GM23338 (cell line): ENCODE measurements around the gene C2CD5.

Experiments
- EZH2 ChIP-seq: fragments of 200-600 bp; sonication (generic); IDR thresholded peaks from one replicate; pipeline ENCODE4 v1.8.0; 2017; ENCODE audit warnings: antibody characterized with exemption, mild to moderate bottlenecking, low read depth; ENCODE audit not compliant: unreplicated experiment
- EZH2phosphoT487 ChIP-seq: fragments of 200-600 bp; sonication (generic); IDR thresholded peaks from one replicate; pipeline ENCODE4 v1.8.1; 2018; ENCODE audit warnings: antibody characterized with exemption; ENCODE audit not compliant: unreplicated experiment
- POLR2AphosphoS5 ChIP-seq: IDR thresholded peaks from 2 replicates; pipeline ENCODE4 v1.6.1; 2016; ENCODE audit warnings: antibody characterized with exemption, low read depth
- ZNF331 ChIP-seq: fragments of 250-450 bp; sonication (Bioruptor Pico); IDR thresholded peaks from 2 replicates; pipeline ENCODE4 v1.5.0; 2020; ENCODE audit warnings: low read depth, mild to moderate bottlenecking, moderate library complexity
- TF ChIP-seq, protein P1 (sequence below), 2 experiments: fragments of 200-600 bp in 1 of 2; sonication (generic) in 1 of 2; conservative IDR thresholded peaks; 2 replicates each; pipeline versions ENCODE4 v1.5.1 to v1.6.1; 2016 to 2017; ENCODE audit warnings: antibody characterized with exemption in 2 of 2, low read depth in 2 of 2, mild to moderate bottlenecking in 2 of 2, moderate library complexity in 1 of 2
- TF ChIP-seq, protein P2 (sequence below): IDR thresholded peaks from one replicate; pipeline ENCODE4 v1.6.1; 2018; ENCODE audit warnings: antibody characterized with exemption; ENCODE audit not compliant: unreplicated experiment

DNA sequence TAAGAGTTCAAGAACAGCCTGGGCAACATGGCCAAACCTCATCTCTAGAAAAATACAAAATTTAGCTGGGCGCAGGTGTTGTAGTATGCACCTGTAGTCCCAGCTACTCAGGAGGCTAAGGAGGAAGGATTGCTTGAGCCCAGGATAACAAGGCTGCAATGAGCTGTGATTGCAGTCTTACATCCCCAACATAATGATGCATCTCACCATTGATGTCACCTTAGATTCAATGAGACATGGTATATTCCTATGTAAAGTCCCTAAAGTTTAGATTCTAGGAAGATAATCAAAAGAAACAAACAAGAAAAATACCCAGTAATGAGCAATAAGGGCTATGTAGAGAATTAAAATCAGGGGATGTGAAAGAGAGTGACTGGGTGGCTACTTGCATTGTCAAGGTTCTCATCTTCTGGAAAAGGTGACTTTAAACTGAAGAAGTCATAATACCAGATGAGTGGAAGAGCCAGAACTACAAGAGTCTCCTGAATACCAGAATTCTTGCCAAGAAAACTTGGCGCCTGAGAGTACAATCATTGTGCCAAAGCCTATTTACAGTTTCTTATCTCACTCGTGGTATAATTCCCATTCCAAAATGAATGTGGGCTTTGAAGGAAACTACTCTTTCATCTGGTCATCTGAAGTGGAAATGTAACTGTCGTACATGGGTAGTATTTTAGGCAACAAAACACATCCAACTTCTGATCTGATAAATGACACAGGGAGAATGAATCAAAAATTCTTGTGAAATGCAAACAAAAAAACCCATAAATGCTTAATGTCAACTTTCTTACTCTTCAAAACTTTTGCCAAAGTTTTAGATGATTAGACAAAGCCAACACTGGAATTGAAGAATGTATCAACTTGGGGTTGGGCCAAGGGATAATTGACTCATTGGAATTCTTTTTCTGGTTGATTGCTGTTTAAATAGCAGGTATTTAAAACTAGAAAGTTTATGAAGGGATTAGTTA lies 128.7 kb downstream of the C2CD5 start:
- TF ChIP-seq, protein P1, sequence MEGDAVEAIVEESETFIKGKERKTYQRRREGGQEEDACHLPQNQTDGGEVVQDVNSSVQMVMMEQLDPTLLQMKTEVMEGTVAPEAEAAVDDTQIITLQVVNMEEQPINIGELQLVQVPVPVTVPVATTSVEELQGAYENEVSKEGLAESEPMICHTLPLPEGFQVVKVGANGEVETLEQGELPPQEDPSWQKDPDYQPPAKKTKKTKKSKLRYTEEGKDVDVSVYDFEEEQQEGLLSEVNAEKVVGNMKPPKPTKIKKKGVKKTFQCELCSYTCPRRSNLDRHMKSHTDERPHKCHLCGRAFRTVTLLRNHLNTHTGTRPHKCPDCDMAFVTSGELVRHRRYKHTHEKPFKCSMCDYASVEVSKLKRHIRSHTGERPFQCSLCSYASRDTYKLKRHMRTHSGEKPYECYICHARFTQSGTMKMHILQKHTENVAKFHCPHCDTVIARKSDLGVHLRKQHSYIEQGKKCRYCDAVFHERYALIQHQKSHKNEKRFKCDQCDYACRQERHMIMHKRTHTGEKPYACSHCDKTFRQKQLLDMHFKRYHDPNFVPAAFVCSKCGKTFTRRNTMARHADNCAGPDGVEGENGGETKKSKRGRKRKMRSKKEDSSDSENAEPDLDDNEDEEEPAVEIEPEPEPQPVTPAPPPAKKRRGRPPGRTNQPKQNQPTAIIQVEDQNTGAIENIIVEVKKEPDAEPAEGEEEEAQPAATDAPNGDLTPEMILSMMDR (conservative IDR thresholded peaks at IDR 0.05; ENCODE audit: low read depth in 2 of 2): no peak
- TF ChIP-seq EZH2phosphoT487 (no peak), POLR2AphosphoS5 (no peak), EZH2 (no peak), ZNF331 (CRISPR knock-in tag) (no peak)
- TF ChIP-seq, protein P2, sequence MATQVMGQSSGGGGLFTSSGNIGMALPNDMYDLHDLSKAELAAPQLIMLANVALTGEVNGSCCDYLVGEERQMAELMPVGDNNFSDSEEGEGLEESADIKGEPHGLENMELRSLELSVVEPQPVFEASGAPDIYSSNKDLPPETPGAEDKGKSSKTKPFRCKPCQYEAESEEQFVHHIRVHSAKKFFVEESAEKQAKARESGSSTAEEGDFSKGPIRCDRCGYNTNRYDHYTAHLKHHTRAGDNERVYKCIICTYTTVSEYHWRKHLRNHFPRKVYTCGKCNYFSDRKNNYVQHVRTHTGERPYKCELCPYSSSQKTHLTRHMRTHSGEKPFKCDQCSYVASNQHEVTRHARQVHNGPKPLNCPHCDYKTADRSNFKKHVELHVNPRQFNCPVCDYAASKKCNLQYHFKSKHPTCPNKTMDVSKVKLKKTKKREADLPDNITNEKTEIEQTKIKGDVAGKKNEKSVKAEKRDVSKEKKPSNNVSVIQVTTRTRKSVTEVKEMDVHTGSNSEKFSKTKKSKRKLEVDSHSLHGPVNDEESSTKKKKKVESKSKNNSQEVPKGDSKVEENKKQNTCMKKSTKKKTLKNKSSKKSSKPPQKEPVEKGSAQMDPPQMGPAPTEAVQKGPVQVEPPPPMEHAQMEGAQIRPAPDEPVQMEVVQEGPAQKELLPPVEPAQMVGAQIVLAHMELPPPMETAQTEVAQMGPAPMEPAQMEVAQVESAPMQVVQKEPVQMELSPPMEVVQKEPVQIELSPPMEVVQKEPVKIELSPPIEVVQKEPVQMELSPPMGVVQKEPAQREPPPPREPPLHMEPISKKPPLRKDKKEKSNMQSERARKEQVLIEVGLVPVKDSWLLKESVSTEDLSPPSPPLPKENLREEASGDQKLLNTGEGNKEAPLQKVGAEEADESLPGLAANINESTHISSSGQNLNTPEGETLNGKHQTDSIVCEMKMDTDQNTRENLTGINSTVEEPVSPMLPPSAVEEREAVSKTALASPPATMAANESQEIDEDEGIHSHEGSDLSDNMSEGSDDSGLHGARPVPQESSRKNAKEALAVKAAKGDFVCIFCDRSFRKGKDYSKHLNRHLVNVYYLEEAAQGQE: no peak
